Astrocyte (in vitro differentiated cells and primary cell): ENCODE data around the gene MGST3.

ENCODE experiments used
- EZH2 ChIP-seq: IDR thresholded peaks from 2 replicates; pipeline ENCODE4 v1.6.1; 2012; ENCODE audit warnings: mild to moderate bottlenecking, low read length, inconsistent platforms; ENCODE audit not compliant: insufficient read depth
- TF ChIP-seq, protein P1 (sequence below): IDR thresholded peaks from 2 replicates; pipeline ENCODE4 v1.5.1; 2011; ENCODE audit warnings: low read depth, mild to moderate bottlenecking, inconsistent platforms, low read length, moderate library complexity; ENCODE audit not compliant: insufficient read depth

GRCh38 chr1:165641231-165641987 is 10.4 kb downstream of the MGST3 start:
- TF ChIP-seq, protein P1, sequence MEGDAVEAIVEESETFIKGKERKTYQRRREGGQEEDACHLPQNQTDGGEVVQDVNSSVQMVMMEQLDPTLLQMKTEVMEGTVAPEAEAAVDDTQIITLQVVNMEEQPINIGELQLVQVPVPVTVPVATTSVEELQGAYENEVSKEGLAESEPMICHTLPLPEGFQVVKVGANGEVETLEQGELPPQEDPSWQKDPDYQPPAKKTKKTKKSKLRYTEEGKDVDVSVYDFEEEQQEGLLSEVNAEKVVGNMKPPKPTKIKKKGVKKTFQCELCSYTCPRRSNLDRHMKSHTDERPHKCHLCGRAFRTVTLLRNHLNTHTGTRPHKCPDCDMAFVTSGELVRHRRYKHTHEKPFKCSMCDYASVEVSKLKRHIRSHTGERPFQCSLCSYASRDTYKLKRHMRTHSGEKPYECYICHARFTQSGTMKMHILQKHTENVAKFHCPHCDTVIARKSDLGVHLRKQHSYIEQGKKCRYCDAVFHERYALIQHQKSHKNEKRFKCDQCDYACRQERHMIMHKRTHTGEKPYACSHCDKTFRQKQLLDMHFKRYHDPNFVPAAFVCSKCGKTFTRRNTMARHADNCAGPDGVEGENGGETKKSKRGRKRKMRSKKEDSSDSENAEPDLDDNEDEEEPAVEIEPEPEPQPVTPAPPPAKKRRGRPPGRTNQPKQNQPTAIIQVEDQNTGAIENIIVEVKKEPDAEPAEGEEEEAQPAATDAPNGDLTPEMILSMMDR = no peak
- TF ChIP-seq EZH2 = no peak
